Bone marrow (tissue), 2 donors: ENCODE results near the gene GAK.
"Not testable (repeated sequence)": the region's sequence is repeated elsewhere in the genome, so short reads cannot be mapped to it uniquely, and the experiment has no call there.

Experiments
- DNase-seq, 2 donors: peaks; one replicate each; lab custom pipeline; 2025; lab: John Stamatoyannopoulos, UW

GAK gene

GRCh38 chr4:813900-814299 is 118.2 kb downstream of the GAK start:
- DNase-seq, result no peak

GRCh38 chr4:808860-809570 is 123.1 kb downstream of the GAK start:
- no peak for DNase-seq

GRCh38 chr4:807792-808191 is 124.3 kb downstream of the GAK start:
- no peak for DNase-seq

- not testable (repeated sequence) for DNase-seq
Measured at GRCh38 chr4:806979-807378, 125.1 kb downstream of the GAK start.

- DNase-seq, result no peak
Measured at GRCh38 chr4:804804-805203, 127.3 kb downstream of the GAK start.

GRCh38 chr4:803884-804283 is 128.2 kb downstream of the GAK start:
- DNase-seq, result no peak

- DNase-seq, result no peak
Measured at GRCh38 chr4:801436-802124, 130.5 kb downstream of the GAK start.
